ENCODE data around the gene ADGRD1.

ADGRD1 gene

GRCh38 chr12:131076296-131076695, 122.6 kb downstream of the ADGRD1 start:
- no peak for FAIRE-seq
- no peak for TF ChIP-seq POU2F2 (IDR thresholded peaks at IDR 0.05; ENCODE audit: low read depth, low read length)
- TF ChIP-seq POLR2A (IDR thresholded peaks at IDR 0.05; ENCODE audit: low read depth, low read length) = no peak
- TF ChIP-seq POLR2AphosphoS5 (IDR thresholded peaks at IDR 0.05; ENCODE audit: low read depth, low read length) = no peak
- no peak for TF ChIP-seq TAF1 (IDR thresholded peaks at IDR 0.05; ENCODE audit: low read depth, low read length)
- no peak for TF ChIP-seq PAX5 (IDR thresholded peaks at IDR 0.05; ENCODE audit: insufficient read depth, low read length, severe bottlenecking)
- TF ChIP-seq SPI1 (IDR thresholded peaks at IDR 0.05; ENCODE audit: low read depth, low read length) = no peak
- no peak for DNase-seq (ENCODE audit: insufficient read length, low spot score)

- FAIRE-seq (no peak), DNase-seq (ENCODE audit: insufficient read length, low spot score) (no peak)
- TF ChIP-seq POLR2A (IDR thresholded peaks at IDR 0.05; ENCODE audit: low read depth, low read length) (no peak), PAX5 (IDR thresholded peaks at IDR 0.05; ENCODE audit: insufficient read depth, low read length, severe bottlenecking) (no peak)
These were observed 123.4 kb downstream of the ADGRD1 start for GRCh38 chr12:131076791-131077747.

GRCh38 chr12:131077931-131078391, 124.3 kb downstream of the ADGRD1 start:
- TF ChIP-seq POU2F2 (IDR thresholded peaks at IDR 0.05; ENCODE audit: low read depth, low read length) (no peak), POLR2AphosphoS5 (IDR thresholded peaks at IDR 0.05; ENCODE audit: low read depth, low read length) (no peak), PAX5 (IDR thresholded peaks at IDR 0.05; ENCODE audit: insufficient read depth, low read length, severe bottlenecking) (no peak), POLR2A (IDR thresholded peaks at IDR 0.05; ENCODE audit: low read depth, low read length) (no peak), TAF1 (IDR thresholded peaks at IDR 0.05; ENCODE audit: low read depth, low read length) (no peak), SPI1 (IDR thresholded peaks at IDR 0.05; ENCODE audit: low read depth, low read length) (no peak)
- FAIRE-seq (no peak), DNase-seq (ENCODE audit: insufficient read length, low spot score) (no peak)

GRCh38 chr12:131082290-131083194, 128.8 kb downstream of the ADGRD1 start:
- TF ChIP-seq POLR2AphosphoS5 (IDR thresholded peaks at IDR 0.05; ENCODE audit: low read depth, low read length) (no peak), PAX5 (IDR thresholded peaks at IDR 0.05; ENCODE audit: insufficient read depth, low read length, severe bottlenecking) (no peak), SPI1 (IDR thresholded peaks at IDR 0.05; ENCODE audit: low read depth, low read length) (no peak), POLR2A (IDR thresholded peaks at IDR 0.05; ENCODE audit: low read depth, low read length) (no peak), POU2F2 (IDR thresholded peaks at IDR 0.05; ENCODE audit: low read depth, low read length) (no peak), TAF1 (IDR thresholded peaks at IDR 0.05; ENCODE audit: low read depth, low read length) (no peak)
- DNase-seq (ENCODE audit: insufficient read length, low spot score) (no peak), FAIRE-seq (no peak)

- no peak for TF ChIP-seq POLR2A (IDR thresholded peaks at IDR 0.05; ENCODE audit: low read depth, low read length)
- no peak for TF ChIP-seq POU2F2 (IDR thresholded peaks at IDR 0.05; ENCODE audit: low read depth, low read length)
- TF ChIP-seq SPI1 (IDR thresholded peaks at IDR 0.05; ENCODE audit: low read depth, low read length) = no peak
- TF ChIP-seq TAF1 (IDR thresholded peaks at IDR 0.05; ENCODE audit: low read depth, low read length) = no peak
- TF ChIP-seq POLR2AphosphoS5 (IDR thresholded peaks at IDR 0.05; ENCODE audit: low read depth, low read length) = no peak
- no peak for TF ChIP-seq PAX5 (IDR thresholded peaks at IDR 0.05; ENCODE audit: insufficient read depth, low read length, severe bottlenecking)
- DNase-seq (ENCODE audit: insufficient read length, low spot score) (no peak), FAIRE-seq (no peak)
These were observed 130.8 kb downstream of the ADGRD1 start for GRCh38 chr12:131084341-131085011.

- FAIRE-seq (no peak), DNase-seq (ENCODE audit: insufficient read length, low spot score) (no peak)
- TF ChIP-seq POU2F2 (IDR thresholded peaks at IDR 0.05; ENCODE audit: low read depth, low read length) (no peak), SPI1 (IDR thresholded peaks at IDR 0.05; ENCODE audit: low read depth, low read length) (no peak), POLR2A (IDR thresholded peaks at IDR 0.05; ENCODE audit: low read depth, low read length) (no peak), TAF1 (IDR thresholded peaks at IDR 0.05; ENCODE audit: low read depth, low read length) (no peak), POLR2AphosphoS5 (IDR thresholded peaks at IDR 0.05; ENCODE audit: low read depth, low read length) (no peak), PAX5 (IDR thresholded peaks at IDR 0.05; ENCODE audit: insufficient read depth, low read length, severe bottlenecking) (no peak)
These were observed 131.6 kb downstream of the ADGRD1 start for GRCh38 chr12:131085125-131085815.

GRCh38 chr12:131085816-131086591, 132.3 kb downstream of the ADGRD1 start:
- no peak for TF ChIP-seq POLR2A (IDR thresholded peaks at IDR 0.05; ENCODE audit: low read depth, low read length)
- no peak for TF ChIP-seq POLR2AphosphoS5 (IDR thresholded peaks at IDR 0.05; ENCODE audit: low read depth, low read length)
- no peak for TF ChIP-seq POU2F2 (IDR thresholded peaks at IDR 0.05; ENCODE audit: low read depth, low read length)
- no peak for TF ChIP-seq TAF1 (IDR thresholded peaks at IDR 0.05; ENCODE audit: low read depth, low read length)
- no peak for TF ChIP-seq PAX5 (IDR thresholded peaks at IDR 0.05; ENCODE audit: insufficient read depth, low read length, severe bottlenecking)
- no peak for TF ChIP-seq SPI1 (IDR thresholded peaks at IDR 0.05; ENCODE audit: low read depth, low read length)
- no peak for DNase-seq (ENCODE audit: insufficient read length, low spot score)
- FAIRE-seq = no peak
